ENCODE results near the gene C1QTNF5. TPM values are rescaled to one million over a fixed set of nuclear protein-coding genes. Genes with fewer than 3 reads are reported as not detected.
"Not testable (repeated sequence)": the region's sequence is repeated elsewhere in the genome, so short reads cannot be mapped to it uniquely, and the experiment has no call there.

C1QTNF5 gene
- total RNA-seq: 6.5 and 13.5 TPM in 2 replicates

GRCh38 chr11:119340335-119341221 is at the start of gene C1QTNF5:
Gene C1QTNF5 (minus strand): TSS chr11:119340883. CDS start chr11:119340397, 486 bp downstream.
- peak within 1 kb of the TSS; percentile 63 for H3K4me3 ChIP-seq (ENCODE audit: low read depth, low read length)
- DNase-seq (ENCODE audit: low read depth): peak; percentile 74
- TF ChIP-seq, protein P1, sequence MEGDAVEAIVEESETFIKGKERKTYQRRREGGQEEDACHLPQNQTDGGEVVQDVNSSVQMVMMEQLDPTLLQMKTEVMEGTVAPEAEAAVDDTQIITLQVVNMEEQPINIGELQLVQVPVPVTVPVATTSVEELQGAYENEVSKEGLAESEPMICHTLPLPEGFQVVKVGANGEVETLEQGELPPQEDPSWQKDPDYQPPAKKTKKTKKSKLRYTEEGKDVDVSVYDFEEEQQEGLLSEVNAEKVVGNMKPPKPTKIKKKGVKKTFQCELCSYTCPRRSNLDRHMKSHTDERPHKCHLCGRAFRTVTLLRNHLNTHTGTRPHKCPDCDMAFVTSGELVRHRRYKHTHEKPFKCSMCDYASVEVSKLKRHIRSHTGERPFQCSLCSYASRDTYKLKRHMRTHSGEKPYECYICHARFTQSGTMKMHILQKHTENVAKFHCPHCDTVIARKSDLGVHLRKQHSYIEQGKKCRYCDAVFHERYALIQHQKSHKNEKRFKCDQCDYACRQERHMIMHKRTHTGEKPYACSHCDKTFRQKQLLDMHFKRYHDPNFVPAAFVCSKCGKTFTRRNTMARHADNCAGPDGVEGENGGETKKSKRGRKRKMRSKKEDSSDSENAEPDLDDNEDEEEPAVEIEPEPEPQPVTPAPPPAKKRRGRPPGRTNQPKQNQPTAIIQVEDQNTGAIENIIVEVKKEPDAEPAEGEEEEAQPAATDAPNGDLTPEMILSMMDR (IDR thresholded peaks at IDR 0.05; ENCODE audit: insufficient read depth, low read depth, low read length): no peak

- no peak overlapping the region for H3K4me3 ChIP-seq (ENCODE audit: low read depth, low read length)
- TF ChIP-seq, protein P1 (IDR thresholded peaks at IDR 0.05; ENCODE audit: insufficient read depth, low read depth, low read length): peak; percentile 49
- no peak for DNase-seq (ENCODE audit: low read depth)
Measured at GRCh38 chr11:119389611-119390254, 49.0 kb upstream of the C1QTNF5 start.

- DNase-seq (ENCODE audit: low read depth): no peak
- TF ChIP-seq, protein P1 (IDR thresholded peaks at IDR 0.05; ENCODE audit: insufficient read depth, low read depth, low read length): no peak
- no peak overlapping the region for H3K4me3 ChIP-seq (ENCODE audit: low read depth, low read length)
Measured at GRCh38 chr11:119388103-119388502, 47.4 kb upstream of the C1QTNF5 start.

- TF ChIP-seq, protein P1 (IDR thresholded peaks at IDR 0.05; ENCODE audit: insufficient read depth, low read depth, low read length): no peak
- no peak overlapping the region for H3K4me3 ChIP-seq (ENCODE audit: low read depth, low read length)
- no peak for DNase-seq (ENCODE audit: low read depth)
Measured at GRCh38 chr11:119384332-119384731, 43.6 kb upstream of the C1QTNF5 start.

DNA sequence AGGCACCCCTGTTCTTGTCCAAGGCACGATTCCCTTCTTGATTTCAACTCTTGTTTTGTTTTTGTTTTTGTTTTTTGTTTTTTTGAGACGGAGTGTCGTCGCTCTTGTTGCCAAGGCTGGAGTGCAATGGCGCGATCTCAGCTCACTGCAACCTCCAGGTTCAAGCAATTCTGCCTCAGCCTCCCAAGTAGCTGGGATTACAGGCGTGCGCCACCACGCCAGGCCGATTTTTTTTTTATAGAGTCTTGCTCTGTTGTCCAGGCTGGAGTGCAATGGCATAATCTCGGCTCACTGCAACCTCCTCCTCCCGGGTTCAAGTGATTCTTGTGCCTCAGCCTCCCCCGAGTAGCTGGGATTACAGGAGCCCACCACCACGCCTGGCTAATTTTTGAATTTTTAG is 41.8 kb upstream of the C1QTNF5 start:
- H3K4me3 ChIP-seq (ENCODE audit: low read depth, low read length); DNase-seq (ENCODE audit: low read depth): not testable (repeated sequence)

DNA sequence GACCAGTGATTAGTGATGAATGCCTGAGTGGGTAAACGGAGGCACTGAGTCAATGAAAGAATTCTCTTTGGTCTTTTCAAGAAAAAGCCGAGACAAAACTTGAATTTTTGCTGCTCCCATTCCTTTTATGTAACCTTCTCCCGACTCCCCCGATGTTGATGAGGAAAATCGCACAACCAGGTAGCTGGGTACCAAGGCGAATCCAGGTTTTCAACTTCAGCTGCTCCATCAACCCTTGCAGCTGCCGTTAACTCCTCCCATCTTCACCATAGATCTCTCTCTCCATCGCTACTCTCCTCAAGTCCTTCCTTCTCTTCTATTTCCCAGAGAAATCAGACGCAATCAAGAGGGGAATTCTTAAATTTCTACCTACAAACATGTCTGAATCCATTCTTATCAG is 41.4 kb upstream of the C1QTNF5 start:
- TF ChIP-seq, protein P1 (IDR thresholded peaks at IDR 0.05; ENCODE audit: insufficient read depth, low read depth, low read length): no peak
- DNase-seq (ENCODE audit: low read depth): no peak
- peak overlapping the region; percentile 59 for H3K4me3 ChIP-seq (ENCODE audit: low read depth, low read length)

Data from fibroblast of villous mesenchyme (primary cell).